ENCODE measurements around the gene CXCR6.
"Not testable (repeated sequence)": the region's sequence is repeated elsewhere in the genome, so short reads cannot be mapped to it uniquely, and the experiment has no call there.

Gene CXCR6

GRCh38 chr3:45988362-45988761 is 45.1 kb downstream of the CXCR6 start:
- Mint-ChIP-seq H3K4me1 (ENCODE audit: low read depth) (peaks cover 48% of the 10 kb centered on the region), H3K36me3 (ENCODE audit: low read depth) (peaks cover 51% of the 10 kb centered on the region), H3K9me3 (no peaks in the 10 kb centered on the region), H3K27ac (no peak overlapping the region), H3K4me3 (no peak overlapping the region), H3K27me3 (ENCODE audit: low read depth) (no peaks in the 10 kb centered on the region)
- DNase-seq (ENCODE audit: low spot score): no peak

GRCh38 chr3:45988804-45989203 is 45.5 kb downstream of the CXCR6 start:
- peaks cover 52% of the 10 kb centered on the region for H3K4me1 Mint-ChIP-seq (ENCODE audit: low read depth)
- no peaks in the 10 kb centered on the region for H3K9me3 Mint-ChIP-seq
- no peaks in the 10 kb centered on the region for H3K27me3 Mint-ChIP-seq (ENCODE audit: low read depth)
- no peak overlapping the region for H3K4me3 Mint-ChIP-seq
- H3K36me3 Mint-ChIP-seq (ENCODE audit: low read depth): peaks cover 47% of the 10 kb centered on the region
- DNase-seq (ENCODE audit: low spot score): no peak
- no peak overlapping the region for H3K27ac Mint-ChIP-seq

GRCh38 chr3:45990181-45990580 is 46.9 kb downstream of the CXCR6 start:
- Mint-ChIP-seq H3K36me3 (ENCODE audit: low read depth) (peaks cover 35% of the 10 kb centered on the region), H3K9me3 (no peaks in the 10 kb centered on the region), H3K27ac (no peak overlapping the region)

GRCh38 chr3:45991341-45991740 is 48.1 kb downstream of the CXCR6 start:
- DNase-seq (ENCODE audit: low spot score): no peak
- Mint-ChIP-seq H3K27me3 (ENCODE audit: low read depth) (no peaks in the 10 kb centered on the region), H3K4me1 (ENCODE audit: low read depth) (peaks cover 52% of the 10 kb centered on the region), H3K9me3 (peaks cover 2% of the 10 kb centered on the region), H3K36me3 (ENCODE audit: low read depth) (peaks cover 32% of the 10 kb centered on the region), H3K27ac (no peak overlapping the region), H3K4me3 (no peak overlapping the region)

More at GRCh38 chr3:45990181-45990580, 46.9 kb downstream of the CXCR6 start:
- Mint-ChIP-seq H3K4me3 (no peak overlapping the region), H3K4me1 (ENCODE audit: low read depth) (peaks cover 55% of the 10 kb centered on the region), H3K27me3 (ENCODE audit: low read depth) (no peaks in the 10 kb centered on the region)
- DNase-seq (ENCODE audit: low spot score): no peak

- Mint-ChIP-seq H3K4me3 (peak overlapping the region; percentile 12), H3K9me3 (peaks cover 6% of the 10 kb centered on the region), H3K27ac (no peak overlapping the region), H3K4me1 (ENCODE audit: low read depth) (peaks cover 52% of the 10 kb centered on the region), H3K36me3 (ENCODE audit: low read depth) (peaks cover 35% of the 10 kb centered on the region), H3K27me3 (ENCODE audit: low read depth) (no peaks in the 10 kb centered on the region)
- no peak for DNase-seq (ENCODE audit: low spot score)
Measured at GRCh38 chr3:45992133-45992729, 49.0 kb downstream of the CXCR6 start.

- Mint-ChIP-seq H3K9me3 (peaks cover 6% of the 10 kb centered on the region), H3K4me3 (peak overlapping the region; percentile 69), H3K27ac (peak overlapping the region; percentile 67), H3K36me3 (ENCODE audit: low read depth) (peaks cover 33% of the 10 kb centered on the region), H3K27me3 (ENCODE audit: low read depth) (no peaks in the 10 kb centered on the region), H3K4me1 (ENCODE audit: low read depth) (peaks cover 52% of the 10 kb centered on the region)
- no peak for DNase-seq (ENCODE audit: low spot score)
Measured at GRCh38 chr3:45992821-45993221, 49.6 kb downstream of the CXCR6 start.

- peaks cover 6% of the 10 kb centered on the region for H3K9me3 Mint-ChIP-seq
- H3K27ac Mint-ChIP-seq: peak overlapping the region; percentile 72
- DNase-seq (ENCODE audit: low spot score): peak; percentile 50
- peaks cover 31% of the 10 kb centered on the region for H3K36me3 Mint-ChIP-seq (ENCODE audit: low read depth)
- H3K27me3 Mint-ChIP-seq (ENCODE audit: low read depth): peaks cover 7% of the 10 kb centered on the region
- peak overlapping the region; percentile 69 for H3K4me3 Mint-ChIP-seq
- peaks cover 49% of the 10 kb centered on the region for H3K4me1 Mint-ChIP-seq (ENCODE audit: low read depth)
Measured at GRCh38 chr3:45993421-45994027, 50.3 kb downstream of the CXCR6 start.

- peaks cover 6% of the 10 kb centered on the region for H3K9me3 Mint-ChIP-seq
- DNase-seq (ENCODE audit: low spot score): peak; percentile 47
- H3K27me3 Mint-ChIP-seq (ENCODE audit: low read depth): peaks cover 11% of the 10 kb centered on the region
- H3K36me3 Mint-ChIP-seq (ENCODE audit: low read depth): peaks cover 25% of the 10 kb centered on the region
- H3K4me1 Mint-ChIP-seq (ENCODE audit: low read depth): peaks cover 42% of the 10 kb centered on the region
- peak overlapping the region; percentile 91 for H3K27ac Mint-ChIP-seq
- H3K4me3 Mint-ChIP-seq: peak overlapping the region; percentile 88
Measured at GRCh38 chr3:45994419-45995235, 51.4 kb downstream of the CXCR6 start.

GRCh38 chr3:45995236-45996192 is 52.2 kb downstream of the CXCR6 start, which contains the start of gene FYCO1:
Gene FYCO1, minus strand, starts transcription at chr3:45995824. Its CDS starts 10,914 bp downstream, at chr3:45984910.
- peaks cover 35% of the 10 kb centered on the region for H3K4me1 Mint-ChIP-seq (ENCODE audit: low read depth)

GRCh38 chr3:45997499-45997898 is 54.2 kb downstream of the CXCR6 start:
- H3K4me1 Mint-ChIP-seq (ENCODE audit: low read depth): peaks cover 24% of the 10 kb centered on the region
- H3K36me3 Mint-ChIP-seq (ENCODE audit: low read depth): not testable (repeated sequence)

More at GRCh38 chr3:45995236-45996192, 52.2 kb downstream of the CXCR6 start, which contains the start of gene FYCO1:
- peak within 1 kb of the TSS; percentile 91 for H3K27ac Mint-ChIP-seq
- peaks cover 18% of the 10 kb centered on the region for H3K27me3 Mint-ChIP-seq (ENCODE audit: low read depth)
- peaks cover 6% of the 10 kb centered on the region for H3K9me3 Mint-ChIP-seq
- peak; percentile 87 for DNase-seq (ENCODE audit: low spot score)
- peaks cover 21% of the 10 kb centered on the region for H3K36me3 Mint-ChIP-seq (ENCODE audit: low read depth)
- peak within 1 kb of the TSS; percentile 88 for H3K4me3 Mint-ChIP-seq

GRCh38 chr3:45997942-45998341 is 54.7 kb downstream of the CXCR6 start:
- H3K9me3 Mint-ChIP-seq: peaks cover 6% of the 10 kb centered on the region
- H3K27me3 Mint-ChIP-seq (ENCODE audit: low read depth): peaks cover 18% of the 10 kb centered on the region
- DNase-seq (ENCODE audit: low spot score): no peak
- peaks cover 20% of the 10 kb centered on the region for H3K4me1 Mint-ChIP-seq (ENCODE audit: low read depth)
- no peak overlapping the region for H3K4me3 Mint-ChIP-seq
- no peak overlapping the region for H3K27ac Mint-ChIP-seq
- peaks cover 8% of the 10 kb centered on the region for H3K36me3 Mint-ChIP-seq (ENCODE audit: low read depth)

More at GRCh38 chr3:45997499-45997898, 54.2 kb downstream of the CXCR6 start:
- H3K4me3 Mint-ChIP-seq; H3K27ac Mint-ChIP-seq; H3K9me3 Mint-ChIP-seq; DNase-seq (ENCODE audit: low spot score): not testable (repeated sequence)
- H3K27me3 Mint-ChIP-seq (ENCODE audit: low read depth): peaks cover 18% of the 10 kb centered on the region
